HG03469 (cell line): ENCODE results near the gene HTD2.
"Not testable (repeated sequence)": the region's sequence is repeated elsewhere in the genome, so short reads cannot be mapped to it uniquely, and the experiment has no call there.

Experiments
- ATAC-seq: cut with Tn5 transposase; IDR thresholded peaks from one replicate; pipeline ENCODE4 v1.9.1; 2021; ENCODE audit warnings: mild to moderate bottlenecking, moderate library complexity, moderate number of reproducible peaks; ENCODE audit not compliant: unreplicated experiment

The HTD2 gene

GRCh38 chr3:58305882-58306711, at the start of gene HTD2, which contains the start of gene RPP14:
TSS of gene HTD2 (plus strand) at chr3:58306520. CDS start at chr3:58317614, 11,094 bp downstream.
TSS of gene RPP14 (plus strand) at chr3:58306245. CDS start at chr3:58310330, 4,085 bp downstream.
- ATAC-seq: peak; percentile 75

GRCh38 chr3:58258392-58259055, 47.8 kb upstream of the HTD2 start:
- ATAC-seq: no peak

- ATAC-seq: no peak
Measured at GRCh38 chr3:58260261-58260731, 46.0 kb upstream of the HTD2 start.

DNA sequence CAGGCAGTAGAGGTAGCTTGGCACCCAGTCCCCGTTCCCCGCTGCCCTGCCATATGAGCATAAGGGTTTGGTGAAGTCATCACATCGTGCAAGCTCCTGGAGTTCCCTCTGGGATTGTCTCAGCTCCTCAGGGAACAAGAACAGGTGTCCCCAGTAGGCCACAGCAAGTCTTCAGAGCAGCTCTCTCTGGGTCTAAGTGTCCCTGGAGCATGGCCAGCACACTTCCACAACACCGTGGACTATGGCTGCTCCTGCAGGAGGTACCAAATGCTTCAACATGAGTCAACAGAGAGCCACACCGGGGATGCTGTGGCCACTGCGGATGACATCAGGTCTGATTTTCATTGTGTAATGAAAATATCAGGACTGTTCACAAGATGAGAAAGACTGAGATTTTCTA, 45.6 kb upstream of the HTD2 start:
- ATAC-seq: no peak

DNA sequence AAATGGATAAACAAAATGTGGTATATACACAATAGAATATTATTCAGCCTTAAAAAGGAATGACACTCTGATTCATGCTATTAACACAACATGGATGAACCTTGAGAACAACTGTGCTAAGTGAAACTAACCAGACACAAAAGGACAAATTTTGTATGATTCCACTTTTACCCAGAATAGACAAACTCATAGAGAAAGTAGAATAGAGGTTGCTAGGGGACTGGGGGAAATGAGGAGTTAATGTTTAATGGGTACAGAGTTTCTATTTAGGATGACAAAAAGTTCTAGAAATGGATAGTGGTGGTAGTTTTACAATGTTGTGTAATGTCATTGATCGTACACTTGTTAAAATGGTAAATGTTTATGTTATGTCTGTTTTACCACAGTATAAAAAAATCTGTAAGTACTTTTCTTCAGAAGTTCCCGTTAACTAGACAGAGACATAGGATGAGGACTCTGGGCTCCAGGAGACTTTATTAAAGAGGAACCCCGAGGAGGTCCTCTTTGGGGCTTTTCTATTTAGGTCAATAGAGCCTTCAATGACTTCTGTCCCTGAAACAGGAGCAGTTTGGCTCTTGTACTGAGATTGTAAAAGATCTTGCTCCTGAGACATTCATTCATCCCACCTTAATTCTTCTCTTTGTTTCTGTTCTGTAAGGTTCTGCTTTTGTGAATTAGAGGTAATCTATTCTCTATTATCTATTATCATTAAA, 44.2 kb upstream of the HTD2 start:
- ATAC-seq: no peak

GRCh38 chr3:58266577-58266976, 39.7 kb upstream of the HTD2 start:
- no peak for ATAC-seq

DNA sequence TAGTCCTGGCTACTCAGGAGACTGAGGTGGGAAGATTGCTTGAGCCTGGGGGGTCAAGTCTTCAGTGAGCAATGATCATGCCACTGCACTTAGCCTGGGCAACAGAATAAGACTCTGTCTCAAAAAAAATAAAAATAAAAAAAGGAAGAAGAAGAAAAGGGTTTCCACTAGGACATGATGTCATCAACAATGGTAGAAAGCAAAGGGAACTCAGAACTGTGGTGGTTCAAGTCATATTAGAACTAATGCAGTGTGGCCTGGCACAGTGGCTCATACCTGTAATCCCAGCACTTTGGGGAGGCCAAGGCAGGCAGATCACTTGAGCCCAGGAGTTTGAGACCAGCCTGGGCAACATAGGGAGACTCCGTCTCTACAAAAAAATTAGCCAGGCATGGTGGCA, 38.8 kb upstream of the HTD2 start:
- not testable (repeated sequence) for ATAC-seq

- no peak for ATAC-seq
Measured at GRCh38 chr3:58269356-58269755, 37.0 kb upstream of the HTD2 start.

GRCh38 chr3:58270485-58270884, 35.8 kb upstream of the HTD2 start:
- ATAC-seq: no peak

DNA sequence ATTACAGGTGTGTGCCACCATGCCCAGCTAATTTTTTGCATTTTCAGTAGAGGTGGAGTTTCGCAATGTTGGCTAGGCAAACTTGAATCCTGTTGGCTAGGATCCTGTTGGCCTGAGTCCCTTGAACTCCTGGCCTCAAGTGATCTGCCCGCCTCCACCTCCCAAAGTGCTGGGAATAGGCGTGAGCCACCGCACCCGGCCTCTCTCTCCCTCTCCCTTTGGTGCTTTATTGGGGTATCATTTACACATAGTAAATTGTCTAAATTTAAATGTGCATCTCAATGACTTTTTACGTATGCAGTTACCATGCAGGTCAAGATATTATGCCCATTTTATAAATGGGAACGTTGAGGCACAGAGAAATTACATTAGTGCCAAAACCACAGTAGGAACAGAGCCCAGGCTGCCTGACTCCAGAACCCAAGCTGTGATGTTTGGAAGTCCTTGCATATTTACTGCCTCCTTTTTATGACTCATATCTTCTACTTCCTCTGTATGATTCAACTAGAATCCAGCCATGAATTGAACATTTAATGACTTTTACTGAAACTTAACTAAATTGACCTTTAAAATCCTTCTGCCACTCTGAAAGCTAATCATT, 34.3 kb upstream of the HTD2 start:
- no peak for ATAC-seq

GRCh38 chr3:58272891-58273290, 33.4 kb upstream of the HTD2 start:
- ATAC-seq: no peak

DNA sequence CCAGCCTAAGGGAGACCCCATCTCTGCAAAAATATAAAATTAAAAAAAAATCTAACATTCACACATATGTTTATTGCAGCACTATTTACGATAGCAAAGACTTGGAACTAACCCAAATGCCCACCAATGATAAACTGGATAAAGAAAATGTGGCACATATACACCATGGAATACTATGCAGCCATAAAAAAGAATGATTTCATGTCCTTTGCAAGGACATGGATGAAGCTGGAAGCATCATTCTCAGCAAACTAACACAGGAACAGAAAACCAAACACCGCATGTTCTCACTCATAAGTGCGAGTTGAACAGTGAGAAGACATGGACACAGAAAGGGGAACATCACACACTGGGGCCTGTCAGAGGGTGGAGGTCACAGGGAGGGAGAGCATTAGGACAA, 33.0 kb upstream of the HTD2 start:
- ATAC-seq: not testable (repeated sequence)

DNA sequence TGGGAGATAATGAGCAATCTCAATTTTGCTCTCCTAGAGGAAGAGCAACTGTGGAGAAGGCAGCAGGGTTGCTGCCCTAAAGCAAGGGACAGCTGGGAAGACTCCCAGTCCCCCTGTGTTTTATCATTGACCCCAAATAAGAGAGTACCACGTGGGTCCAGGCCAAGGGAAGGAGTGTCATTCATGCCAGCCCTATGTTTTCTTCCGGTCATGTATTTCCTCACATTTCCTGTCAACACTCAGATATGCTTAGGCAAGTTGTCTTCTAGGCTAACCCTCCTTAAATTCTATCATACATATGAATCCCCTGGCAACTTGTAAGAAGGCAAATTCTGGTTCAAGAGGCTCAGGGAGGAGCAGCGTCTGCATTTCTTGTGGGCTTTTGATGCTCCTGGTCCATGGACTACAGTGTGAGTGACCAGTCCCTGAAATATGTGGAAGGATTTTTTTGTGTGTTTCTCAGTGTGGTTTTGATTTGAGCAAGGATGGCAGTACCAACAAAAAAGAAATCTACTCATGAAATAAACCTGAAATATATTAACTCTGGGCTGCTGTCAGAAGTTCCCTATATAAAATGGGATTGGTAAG, 32.2 kb upstream of the HTD2 start:
- ATAC-seq: no peak

DNA sequence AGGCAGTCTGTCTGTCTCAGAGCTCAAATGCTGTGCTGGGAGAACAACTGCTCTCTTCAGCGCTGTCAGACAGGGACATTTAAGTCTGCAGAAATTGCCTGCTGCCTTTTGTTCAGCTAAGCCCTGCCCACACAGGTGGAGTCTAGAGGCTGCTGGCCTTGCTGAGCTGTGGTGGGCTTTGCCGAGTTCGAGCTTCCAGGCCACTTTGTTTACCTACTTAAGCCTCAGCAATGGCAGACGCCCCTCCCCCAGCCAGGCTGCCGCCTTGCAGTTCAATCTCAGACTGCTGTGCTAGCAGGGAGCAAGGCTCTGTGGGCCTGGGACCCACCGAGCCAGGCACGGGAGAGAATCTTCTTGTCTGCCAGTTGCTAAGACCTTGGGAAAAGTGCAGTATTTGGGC, 25.3 kb upstream of the HTD2 start:
- ATAC-seq: no peak

DNA sequence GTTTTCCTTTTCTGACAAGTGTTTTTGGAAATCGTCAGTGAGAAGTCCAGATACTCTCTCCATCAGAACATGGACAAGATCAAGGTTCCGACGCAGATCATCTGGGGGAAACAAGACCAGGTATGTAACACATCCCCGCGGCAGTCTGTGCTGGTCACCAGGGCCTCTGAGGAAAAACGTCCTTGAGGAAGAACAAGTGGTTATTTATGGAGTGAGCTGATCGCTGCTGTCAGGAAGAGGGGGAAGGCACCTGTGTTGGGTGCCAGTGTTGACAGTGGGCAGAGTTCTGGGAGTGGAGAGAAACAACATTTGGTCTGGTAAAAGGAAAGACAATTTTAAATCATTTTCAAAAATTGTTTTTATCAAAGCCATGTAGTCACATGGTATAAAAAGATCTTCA, 21.0 kb upstream of the HTD2 start:
- ATAC-seq: no peak

- no peak for ATAC-seq
Measured at GRCh38 chr3:58287354-58287753, 19.0 kb upstream of the HTD2 start.

DNA sequence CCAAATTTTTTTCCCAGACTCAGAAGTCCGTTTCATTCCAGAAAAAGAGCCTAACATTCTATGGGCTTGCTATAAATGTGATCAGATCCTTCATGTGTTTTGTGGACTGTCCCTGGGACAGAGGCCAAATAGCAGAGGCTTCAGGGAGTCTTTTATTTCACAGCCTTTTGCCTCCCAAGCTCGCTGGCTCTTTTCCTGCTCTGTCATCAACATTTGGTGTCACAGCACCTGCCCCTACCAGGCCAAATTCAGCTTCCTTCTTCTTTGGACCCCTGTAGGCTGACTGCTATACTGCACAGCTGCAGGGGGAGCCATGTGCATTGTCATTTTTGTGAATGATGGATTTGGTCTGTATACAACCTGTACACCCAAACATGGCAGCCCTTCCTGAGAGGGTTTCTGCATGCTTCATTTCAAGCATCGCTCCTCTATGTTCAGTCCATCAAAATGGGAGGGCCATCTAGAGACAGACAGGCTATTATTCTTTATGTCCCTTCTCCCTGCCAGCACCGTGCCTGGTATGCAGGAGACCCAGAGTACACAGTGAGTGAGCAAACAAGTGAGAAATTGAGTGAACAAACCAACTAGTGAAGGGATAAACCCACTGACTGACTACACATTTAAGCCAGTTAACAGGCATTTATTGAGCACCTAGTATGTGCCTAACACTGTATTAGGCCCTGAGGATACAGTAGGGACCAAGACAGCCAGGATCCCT, 18.1 kb upstream of the HTD2 start:
- ATAC-seq: no peak

DNA sequence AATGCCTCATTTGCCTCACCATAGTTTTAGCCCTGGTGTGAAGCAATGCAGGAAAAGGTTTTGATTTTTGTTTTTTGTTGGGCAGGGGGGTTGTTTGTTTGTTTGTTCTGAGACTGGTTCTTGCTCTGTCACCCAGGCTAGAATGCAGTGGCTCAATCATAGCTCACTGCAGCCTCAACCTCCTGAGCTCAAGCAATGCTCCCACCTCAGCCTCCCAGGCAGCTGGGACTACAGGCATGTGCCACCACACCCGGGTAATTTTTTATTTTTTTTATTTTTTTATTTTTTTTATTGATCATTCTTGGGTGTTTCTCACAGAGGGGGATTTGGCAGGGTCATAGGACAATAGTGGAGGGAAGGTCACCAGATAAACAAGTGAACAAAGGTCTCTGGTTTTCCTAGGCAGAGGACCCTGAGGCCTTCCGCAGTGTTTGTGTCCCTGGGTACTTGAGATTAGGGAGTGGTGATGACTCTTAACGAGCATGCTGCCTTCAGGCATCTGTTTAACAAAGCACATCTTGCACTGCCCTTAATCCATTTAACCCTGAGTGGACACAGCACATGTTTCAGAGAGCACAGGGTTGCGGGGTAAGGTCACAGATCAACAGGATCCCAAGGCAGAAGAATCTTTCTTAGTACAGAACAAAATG, 17.2 kb upstream of the HTD2 start:
- not testable (repeated sequence) for ATAC-seq

GRCh38 chr3:58290446-58290845, 15.9 kb upstream of the HTD2 start:
- ATAC-seq: not testable (repeated sequence)
